WI38 (cell line): ENCODE data around the gene SNRPD2.
"Not testable (repeated sequence)": the region's sequence is repeated elsewhere in the genome, so short reads cannot be mapped to it uniquely, and the experiment has no call there.

Experiments used
- H3K4me3 ChIP-seq: 2 replicates; pipeline ENCODE4 v1.5.1; 2011; ENCODE audit warnings: low read depth, mild to moderate bottlenecking, control low read depth, low read length
- TF ChIP-seq, protein P1 (sequence below): IDR thresholded peaks from 2 replicates; pipeline ENCODE4 v1.5.1; 2012; ENCODE audit warnings: low read depth, mild to moderate bottlenecking, control low read depth, low read length

The SNRPD2 gene

DNA sequence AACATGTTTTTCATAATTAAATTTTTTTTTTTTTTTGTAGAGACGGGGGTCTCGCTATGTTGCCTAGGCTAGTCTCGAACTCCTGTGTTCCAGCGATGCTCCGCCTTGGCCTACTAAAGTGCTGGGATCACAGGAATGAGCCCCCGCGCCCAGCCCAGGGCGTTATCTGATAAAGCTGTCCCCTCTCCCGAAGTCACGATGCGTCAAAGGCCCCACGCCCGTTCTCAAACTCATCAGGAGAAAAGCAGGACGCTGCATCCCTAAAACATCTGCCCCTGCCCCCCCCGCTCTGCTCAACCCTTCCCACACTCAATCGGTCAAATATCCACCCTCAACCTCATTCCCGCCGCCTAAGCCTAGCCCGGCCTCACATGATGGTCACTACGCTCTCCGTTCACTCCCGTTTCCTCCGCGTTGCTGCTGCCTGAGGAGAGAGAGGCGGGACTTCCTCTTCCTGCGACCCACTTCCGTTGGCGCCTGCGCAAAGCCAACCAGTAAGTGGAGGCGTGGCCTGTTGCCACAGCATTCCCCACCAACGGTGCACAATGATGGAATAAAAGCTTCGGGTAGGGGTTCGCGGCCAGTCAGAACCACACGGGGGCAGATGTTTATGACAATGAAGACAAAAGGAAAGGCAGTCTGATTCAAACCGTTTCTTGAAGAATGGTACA lies at the start of gene SNRPD2:
Gene SNRPD2 (minus strand): TSS at position 438 of the 671 bp plus-strand sequence. CDS start 65 bp downstream, at position 373.
- peak within 1 kb of the TSS; percentile 94 for H3K4me3 ChIP-seq
- TF ChIP-seq, protein P1, sequence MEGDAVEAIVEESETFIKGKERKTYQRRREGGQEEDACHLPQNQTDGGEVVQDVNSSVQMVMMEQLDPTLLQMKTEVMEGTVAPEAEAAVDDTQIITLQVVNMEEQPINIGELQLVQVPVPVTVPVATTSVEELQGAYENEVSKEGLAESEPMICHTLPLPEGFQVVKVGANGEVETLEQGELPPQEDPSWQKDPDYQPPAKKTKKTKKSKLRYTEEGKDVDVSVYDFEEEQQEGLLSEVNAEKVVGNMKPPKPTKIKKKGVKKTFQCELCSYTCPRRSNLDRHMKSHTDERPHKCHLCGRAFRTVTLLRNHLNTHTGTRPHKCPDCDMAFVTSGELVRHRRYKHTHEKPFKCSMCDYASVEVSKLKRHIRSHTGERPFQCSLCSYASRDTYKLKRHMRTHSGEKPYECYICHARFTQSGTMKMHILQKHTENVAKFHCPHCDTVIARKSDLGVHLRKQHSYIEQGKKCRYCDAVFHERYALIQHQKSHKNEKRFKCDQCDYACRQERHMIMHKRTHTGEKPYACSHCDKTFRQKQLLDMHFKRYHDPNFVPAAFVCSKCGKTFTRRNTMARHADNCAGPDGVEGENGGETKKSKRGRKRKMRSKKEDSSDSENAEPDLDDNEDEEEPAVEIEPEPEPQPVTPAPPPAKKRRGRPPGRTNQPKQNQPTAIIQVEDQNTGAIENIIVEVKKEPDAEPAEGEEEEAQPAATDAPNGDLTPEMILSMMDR, result no peak

DNA sequence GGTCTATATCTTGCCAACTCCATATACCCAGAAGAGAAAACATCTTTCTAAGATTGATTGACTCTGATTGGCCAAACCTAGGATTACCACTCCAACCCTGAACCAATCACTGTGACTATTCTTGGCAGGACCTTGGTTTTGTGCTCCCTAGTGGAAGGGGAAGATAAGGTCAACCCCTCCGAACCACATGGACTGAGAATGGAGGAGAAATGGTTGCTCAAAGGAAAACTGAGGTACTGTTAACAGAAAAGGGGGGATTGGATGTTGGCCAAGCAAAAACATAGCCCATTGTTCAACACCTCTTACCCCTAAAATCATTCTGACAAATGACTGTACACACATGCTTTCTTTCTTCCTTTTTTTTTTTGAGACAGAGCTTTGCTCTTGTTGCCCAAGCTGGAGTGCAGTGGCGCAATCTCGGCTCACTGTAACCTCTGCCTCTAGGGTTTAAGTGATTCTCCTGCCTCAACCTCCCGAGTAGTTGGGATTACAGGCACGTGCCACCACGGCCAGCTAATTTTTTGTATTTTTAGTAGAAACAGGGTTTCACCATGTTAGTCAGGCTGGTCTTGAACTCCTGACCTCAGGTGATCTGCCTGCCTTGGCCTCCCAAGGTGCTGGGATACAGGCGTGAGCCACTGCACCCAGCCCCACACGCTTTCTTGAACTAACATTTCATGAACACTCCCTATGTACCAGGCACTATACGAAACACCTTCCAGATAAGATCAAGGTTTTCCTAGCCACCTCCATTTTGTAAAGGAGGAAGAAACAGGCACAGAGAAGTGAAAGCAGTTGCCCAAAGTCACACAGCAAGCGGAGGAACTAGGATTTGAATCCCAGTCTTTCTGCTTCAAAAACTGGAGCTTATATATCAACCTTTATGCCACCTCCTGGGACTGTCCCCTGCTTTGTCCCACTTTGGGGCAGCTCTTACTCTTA lies 48.0 kb upstream of the SNRPD2 start:
- H3K4me3 ChIP-seq, result no peak overlapping the region
- TF ChIP-seq, protein P1, result no peak

DNA sequence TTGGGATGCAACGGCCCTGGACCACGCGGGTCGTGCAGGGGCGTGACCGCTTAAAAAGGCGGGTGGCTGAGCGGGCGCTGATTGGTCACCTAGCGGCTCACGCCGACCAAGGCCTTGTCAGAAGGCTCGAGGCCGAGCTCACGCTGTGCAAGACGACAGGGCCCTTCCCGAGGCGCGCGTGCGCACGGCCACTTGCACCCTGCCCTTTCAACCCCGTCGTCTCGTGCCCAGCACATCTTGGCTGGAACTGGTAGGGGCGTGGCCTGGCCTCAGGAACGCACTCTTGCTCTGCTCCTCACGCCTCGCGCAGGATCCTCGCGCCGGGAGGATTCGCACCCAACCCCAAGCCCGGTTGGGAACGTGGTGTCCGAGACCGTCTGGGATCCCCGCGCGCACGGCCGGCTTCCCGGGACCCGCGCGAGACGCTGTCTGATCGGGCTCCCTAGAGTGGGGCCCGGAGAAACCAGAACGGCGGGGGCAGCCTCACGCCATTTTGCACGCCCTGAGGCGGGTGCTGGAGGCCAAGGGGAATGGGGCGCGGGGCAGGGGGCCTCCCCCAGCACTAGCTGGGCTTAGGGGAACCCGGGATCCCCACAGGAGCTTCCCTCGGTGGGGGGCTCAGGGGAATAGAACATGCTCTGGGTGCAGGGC lies 41.5 kb upstream of the SNRPD2 start, which contains the start of gene MEIOSIN:
Gene MEIOSIN (plus strand): TSS at position 280 of the 651 bp plus-strand sequence. CDS start 1,938 bp downstream, outside the sequence.
- TF ChIP-seq, protein P1, result no peak
- no peak within 1 kb of the TSS for H3K4me3 ChIP-seq

DNA sequence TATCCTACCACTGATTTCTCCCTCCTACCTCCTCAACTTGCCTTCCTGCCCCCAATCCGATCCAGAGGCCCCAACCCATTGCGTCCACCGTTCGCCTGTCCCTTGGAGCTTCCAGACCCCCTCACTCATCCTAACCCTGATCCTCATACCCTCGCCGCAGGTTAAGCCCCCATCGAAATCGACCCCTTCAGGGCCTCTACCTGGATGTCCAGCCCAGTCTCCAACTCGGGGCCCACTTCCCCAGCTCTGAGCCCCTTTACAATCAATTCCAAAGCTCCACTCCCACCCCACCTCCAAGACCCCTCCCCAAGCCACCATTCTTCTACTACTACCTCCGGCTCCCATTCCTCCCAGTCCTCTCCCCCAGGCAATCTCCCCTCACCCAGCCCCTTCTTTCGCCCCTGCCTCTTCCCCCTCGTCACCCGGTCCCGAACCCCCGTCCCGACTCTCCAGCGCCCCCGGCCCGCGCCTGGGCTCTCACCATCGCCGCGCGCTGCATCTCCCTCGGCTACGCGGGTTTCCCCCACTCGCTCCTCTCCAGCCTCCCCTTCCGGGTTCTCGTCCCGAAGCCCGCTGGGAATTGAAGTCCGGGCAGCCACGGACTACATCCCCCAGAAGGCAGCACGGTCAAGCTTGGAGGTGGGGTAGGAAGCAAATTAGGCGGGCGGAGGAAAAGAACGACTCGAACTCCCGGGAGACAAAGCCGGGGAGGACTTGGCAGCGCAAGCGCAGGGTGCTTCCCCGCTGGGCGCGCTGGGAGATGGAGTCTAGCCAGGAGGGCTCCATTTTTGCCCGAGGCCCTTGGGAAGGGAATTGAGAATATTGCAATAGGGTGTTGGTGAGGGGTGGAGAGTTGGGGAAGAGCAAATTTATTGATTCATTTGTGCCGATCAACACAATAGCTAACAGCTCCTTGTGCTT lies 38.9 kb upstream of the SNRPD2 start, which contains the start of gene FBXO46:
Gene FBXO46 (minus strand): TSS at position 529 of the 921 bp plus-strand sequence. CDS start 17,401 bp downstream, outside the sequence.
- H3K4me3 ChIP-seq, result peak within 1 kb of the TSS; percentile 94
- TF ChIP-seq, protein P1, result 0 out of 2 replicates have a peak, but pooled peaks have one; percentile 13

DNA sequence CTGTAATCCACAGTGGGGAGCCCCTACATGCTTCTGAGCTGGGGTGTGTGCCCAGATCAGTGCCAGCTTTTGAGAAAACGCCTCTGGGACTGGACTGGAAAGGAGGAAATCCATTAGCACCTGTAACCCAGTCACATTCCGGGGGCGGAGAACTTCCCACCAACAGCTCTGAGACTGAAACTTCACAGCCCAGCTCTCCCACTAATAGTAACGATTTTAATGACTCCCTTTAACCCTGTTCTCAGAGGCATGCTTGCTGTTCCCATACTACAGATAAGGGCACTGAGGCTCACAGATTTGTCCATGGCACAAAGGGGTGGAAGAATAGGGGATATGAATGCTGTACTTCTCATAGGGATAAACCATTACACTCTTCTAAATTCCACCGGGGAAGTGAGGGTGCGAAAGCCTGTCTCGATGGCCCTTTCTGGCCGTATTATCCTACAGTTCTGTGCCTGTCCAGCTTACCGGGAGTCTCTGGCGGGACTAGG lies 38.1 kb upstream of the SNRPD2 start:
- TF ChIP-seq, protein P1, result no peak
- peak overlapping the region; percentile 94 for H3K4me3 ChIP-seq

DNA sequence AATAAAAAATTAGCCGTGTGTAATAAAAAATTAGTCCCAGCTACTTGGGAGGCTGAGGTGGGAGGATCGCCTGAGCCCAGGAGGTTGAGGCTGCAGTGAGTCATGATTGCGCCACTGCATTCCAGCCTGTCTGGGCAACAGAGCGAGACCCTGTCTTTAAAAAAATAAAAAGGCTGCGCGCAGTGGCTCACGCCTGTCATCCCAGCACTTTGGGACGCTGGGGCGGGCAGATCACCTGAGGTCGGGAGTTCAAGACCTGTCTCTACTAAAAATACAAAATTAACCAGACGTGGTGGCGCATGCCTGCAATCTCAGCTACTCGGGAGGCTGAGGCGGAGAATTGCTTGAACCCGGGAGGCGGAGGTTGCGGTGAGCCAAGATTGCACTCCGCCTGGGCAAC lies 36.9 kb upstream of the SNRPD2 start:
- H3K4me3 ChIP-seq, result not testable (repeated sequence)

DNA sequence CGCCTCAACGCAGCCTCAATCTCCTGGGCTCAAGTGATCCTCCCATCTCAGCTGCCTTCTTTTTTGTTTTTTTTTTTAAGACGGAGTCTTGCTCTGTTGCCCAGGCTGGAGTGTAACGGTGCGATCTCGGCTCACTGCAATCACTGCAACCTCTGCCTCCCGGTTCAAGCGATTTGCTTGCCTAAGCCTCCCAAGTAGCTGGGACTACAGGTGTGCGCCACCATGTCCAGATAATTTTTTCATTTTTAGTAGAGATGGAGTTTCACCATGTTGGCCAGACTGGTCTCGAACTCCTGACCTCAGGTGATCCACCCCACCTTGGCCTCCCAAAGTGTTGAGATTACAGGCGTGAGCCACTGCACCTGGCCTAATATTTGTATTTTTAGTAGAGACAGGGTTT lies 28.3 kb upstream of the SNRPD2 start:
- not testable (repeated sequence) for H3K4me3 ChIP-seq
